MM.1S (cell line): Measurements from ENCODE around the gene CTDSPL2.
"Not testable (repeated sequence)": the region's sequence is repeated elsewhere in the genome, so short reads cannot be mapped to it uniquely, and the experiment has no call there.

Source experiments
- DNase-seq: peaks from one replicate; pipeline ENCODE4 v3.0.0-alpha.2; 2015
- H2AFZ ChIP-seq: fragments of 300-600 bp; sonication (generic); 2 replicates; pipeline ENCODE4 v1.6.0; 2016; ENCODE audit warnings: antibody characterized with exemption, low read length
- H3F3A ChIP-seq: fragments of 300-600 bp; sonication (generic); 2 replicates; pipeline ENCODE4 v1.6.1; 2016; ENCODE audit warnings: mild to moderate bottlenecking, antibody characterized with exemption, low read length, moderate library complexity, mixed read lengths; ENCODE audit not compliant: insufficient read depth
- H3K27ac ChIP-seq: fragments of 300-600 bp; sonication (generic); 2 replicates; pipeline ENCODE4 v1.5.1; 2016; ENCODE audit warnings: mild to moderate bottlenecking, low read length
- H3K27me3 ChIP-seq: fragments of 300-600 bp; sonication (generic); replicated peaks from 2 replicates; pipeline ENCODE4 v1.6.0; 2016; ENCODE audit warnings: low read length; ENCODE audit not compliant: insufficient read depth
- H3K36me3 ChIP-seq: fragments of 300-600 bp; sonication (generic); replicated peaks from 2 replicates; pipeline ENCODE4 v1.6.1; 2016; ENCODE audit warnings: mild to moderate bottlenecking, low read length, mixed read lengths; ENCODE audit not compliant: insufficient read depth
- H3K4me1 ChIP-seq: fragments of 300-600 bp; sonication (generic); 2 replicates; pipeline ENCODE4 v1.6.1; 2016; ENCODE audit warnings: low read length, mixed read lengths
- H3K4me2 ChIP-seq: fragments of 300-600 bp; sonication (generic); 2 replicates; pipeline ENCODE4 v1.6.0; 2016; ENCODE audit warnings: low read depth, low read length
- H3K4me3 ChIP-seq: fragments of 300-600 bp; sonication (generic); 2 replicates; pipeline ENCODE4 v1.5.1; 2016; ENCODE audit warnings: low read length, mixed read lengths
- H3K79me2 ChIP-seq: fragments of 300-600 bp; sonication (generic); 2 replicates; pipeline ENCODE4 v1.6.1; 2016; ENCODE audit warnings: mixed run types, low read length, mixed read lengths
- H3K9ac ChIP-seq: fragments of 300-600 bp; sonication (generic); 2 replicates; pipeline ENCODE4 v1.6.1; 2016; ENCODE audit warnings: low read length, mixed read lengths
- H3K9me2 ChIP-seq: fragments of 300-600 bp; sonication (generic); replicated peaks from 2 replicates; pipeline ENCODE4 v1.6.1; 2016; ENCODE audit warnings: mild to moderate bottlenecking, low read length, mixed read lengths; ENCODE audit not compliant: insufficient read depth
- H3K9me3 ChIP-seq: fragments of 300-600 bp; sonication (generic); replicated peaks from 2 replicates; pipeline ENCODE4 v1.6.1; 2016; ENCODE audit warnings: mild to moderate bottlenecking, low read length, mixed read lengths; ENCODE audit not compliant: insufficient read depth
- H4K20me1 ChIP-seq: fragments of 300-600 bp; sonication (generic); 2 replicates; pipeline ENCODE4 v1.6.1; 2016; ENCODE audit warnings: mild to moderate bottlenecking, low read length, moderate library complexity, mixed read lengths; ENCODE audit not compliant: insufficient read depth
- CTCF ChIP-seq: fragments of 300-600 bp; sonication (generic); IDR thresholded peaks from 2 replicates; pipeline ENCODE4 v1.5.1; 2016; ENCODE audit warnings: antibody characterized with exemption, low read length, mixed read lengths
- EZH2 ChIP-seq: fragments of 300-600 bp; sonication (generic); optimal IDR thresholded peaks from 2 replicates; pipeline ENCODE3; 2017; ENCODE audit warnings: low read depth, mild to moderate bottlenecking, antibody characterized with exemption, low read length, mixed read lengths
- EZH2phosphoT487 ChIP-seq: fragments of 300-600 bp; sonication (generic); IDR thresholded peaks from 2 replicates; pipeline ENCODE4 v1.6.1; 2018; ENCODE audit warnings: antibody characterized with exemption, low read length

Gene CTDSPL2

GRCh38 chr15:44554934-44555723 lies 127.7 kb downstream of the CTDSPL2 start:
- Histone ChIP-seq H3K4me1 (no peaks in the 10 kb centered on the region), H3K9me3 (no peaks in the 10 kb centered on the region), H3F3A (0 out of 2 replicates have a peak, but pooled peaks cover 3% of the 10 kb centered on the region), H3K9me2 (no peaks in the 10 kb centered on the region), H2AFZ (no peak overlapping the region), H3K27me3 (no peaks in the 10 kb centered on the region), H3K4me3 (no peak overlapping the region), H4K20me1 (no peaks in the 10 kb centered on the region), H3K4me2 (no peak overlapping the region), H3K79me2 (peaks cover 60% of the 10 kb centered on the region), H3K27ac (no peak overlapping the region), H3K9ac (no peak overlapping the region), H3K36me3 (peaks cover 20% of the 10 kb centered on the region; the same call in 1 of the 2 replicates)
- DNase-seq = no peak
- no peak for TF ChIP-seq CTCF

GRCh38 chr15:44560926-44561325 lies 133.5 kb downstream of the CTDSPL2 start:
- not testable (repeated sequence) for H3F3A ChIP-seq, H3K4me2 ChIP-seq, H4K20me1 ChIP-seq, H3K27me3 ChIP-seq, H3K4me3 ChIP-seq, H3K9ac ChIP-seq, H3K4me1 ChIP-seq, DNase-seq, H3K9me2 ChIP-seq, H2AFZ ChIP-seq, H3K9me3 ChIP-seq, H3K27ac ChIP-seq
- H3K79me2 ChIP-seq = peaks cover 21% of the 10 kb centered on the region
- peaks cover 51% of the 10 kb centered on the region for H3K36me3 ChIP-seq

DNA sequence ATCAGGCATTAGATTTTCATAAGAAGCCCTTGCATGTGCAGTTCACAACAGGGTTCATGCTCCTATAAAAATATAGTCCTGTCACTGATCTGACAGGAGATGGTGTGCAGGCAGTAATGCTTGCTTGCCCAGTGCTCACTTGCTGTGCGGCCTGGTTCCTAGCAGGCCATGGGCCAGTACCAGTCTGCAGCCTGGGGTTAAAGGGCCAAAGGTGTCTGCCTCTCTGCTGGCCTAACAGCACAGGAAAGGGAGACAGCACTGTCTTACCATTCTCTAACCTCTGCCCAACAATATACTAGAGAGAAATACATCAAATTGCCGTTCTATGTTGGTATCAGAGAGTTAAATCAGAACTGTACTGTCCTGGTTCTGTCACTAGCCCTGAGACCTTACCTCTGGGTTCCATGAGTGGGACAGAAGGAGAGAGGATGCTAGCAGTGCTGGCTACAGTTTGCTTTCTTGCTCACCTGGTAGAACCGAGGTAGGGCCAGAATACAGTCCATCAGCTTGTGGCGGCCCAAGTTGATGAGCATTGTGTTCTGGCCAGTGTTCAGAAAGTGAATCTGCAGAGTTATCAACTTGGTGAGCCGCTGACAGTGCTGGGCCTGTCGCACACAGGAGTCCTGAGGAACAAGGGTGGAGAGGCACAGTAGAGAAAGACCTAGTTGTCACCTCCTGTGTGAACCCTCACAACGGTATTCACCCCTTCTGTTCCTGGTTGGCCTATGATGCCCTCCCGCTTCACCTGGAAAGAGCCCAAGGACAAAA lies 138.1 kb downstream of the CTDSPL2 start:
- Histone ChIP-seq H3K79me2 (no peaks in the 10 kb centered on the region), H3K36me3 (peaks cover 27% of the 10 kb centered on the region), H3K27me3 (no peaks in the 10 kb centered on the region), H3K9me3 (no peaks in the 10 kb centered on the region), H3K27ac (no peak overlapping the region), H3K9ac (no peak overlapping the region), H3K9me2 (no peaks in the 10 kb centered on the region), H3K4me1 (peaks cover 7% of the 10 kb centered on the region), H2AFZ (no peak overlapping the region), H4K20me1 (0 out of 2 replicates have a peak, but pooled peaks cover 4% of the 10 kb centered on the region), H3F3A (peaks cover 7% of the 10 kb centered on the region; the same call in 1 of the 2 replicates), H3K4me3 (no peak overlapping the region), H3K4me2 (no peak overlapping the region)
- TF ChIP-seq EZH2phosphoT487 (no peak), EZH2 (no peak), CTCF (no peak)
- no peak for DNase-seq

DNA sequence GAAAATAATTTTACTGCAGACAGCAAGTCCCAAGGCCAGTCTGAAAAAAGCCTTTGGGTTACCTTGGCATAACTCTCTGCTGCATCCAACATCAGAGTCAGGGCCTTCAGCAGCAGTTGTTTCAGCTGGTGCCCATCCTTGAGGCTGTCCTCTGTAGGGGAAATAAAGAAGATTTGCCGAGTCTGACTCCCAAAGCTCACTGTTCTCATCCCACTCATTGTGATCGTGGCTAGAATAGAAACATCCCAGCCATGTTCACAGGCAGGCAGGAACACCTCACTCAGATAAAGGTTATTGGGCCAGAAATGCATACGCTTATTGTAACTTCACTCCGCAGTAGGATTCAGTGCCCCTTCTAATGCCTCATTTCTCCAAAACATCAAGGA lies 138.7 kb downstream of the CTDSPL2 start:
- Histone ChIP-seq H3K4me2 (no peak overlapping the region), H4K20me1 (0 out of 2 replicates have a peak, but pooled peaks cover 4% of the 10 kb centered on the region), H3K9me3 (no peaks in the 10 kb centered on the region), H3F3A (peaks cover 12% of the 10 kb centered on the region; the same call in 1 of the 2 replicates), H3K27ac (no peak overlapping the region), H3K36me3 (peaks cover 22% of the 10 kb centered on the region), H2AFZ (no peak overlapping the region), H3K4me1 (peaks cover 13% of the 10 kb centered on the region), H3K79me2 (no peaks in the 10 kb centered on the region), H3K4me3 (no peak overlapping the region), H3K9me2 (no peaks in the 10 kb centered on the region), H3K27me3 (no peaks in the 10 kb centered on the region), H3K9ac (no peak overlapping the region)
- TF ChIP-seq EZH2phosphoT487 (no peak), CTCF (no peak), EZH2 (no peak)
- DNase-seq = no peak
